Duodenal mucosa (tissue), 2 donors: ENCODE results near the gene AP1B1.
"Not testable (repeated sequence)": the region's sequence is repeated elsewhere in the genome, so short reads cannot be mapped to it uniquely, and the experiment has no call there.

Experiments used
- H3K27ac ChIP-seq: one replicate; pipeline ENCODE4 v1.7.0; 2013; ENCODE audit warnings: low read depth, low read length
- H3K27me3 ChIP-seq, 2 donors: one replicate each; pipeline ENCODE4 v1.7.0; 2013; ENCODE audit warnings: low read length in 2 of 2, control low read depth in 1 of 2; ENCODE audit not compliant: insufficient read depth in 2 of 2, control insufficient read depth in 1 of 2
- H3K36me3 ChIP-seq, 2 donors: one replicate each; pipeline ENCODE4 v1.7.0; 2013; ENCODE audit warnings: low read length in 2 of 2, control low read depth in 1 of 2; ENCODE audit not compliant: insufficient read depth in 2 of 2, control insufficient read depth in 1 of 2
- H3K4me1 ChIP-seq, 2 donors: one replicate each; pipeline ENCODE4 v1.7.0; 2013; ENCODE audit warnings: low read length in 2 of 2, control low read depth in 1 of 2; ENCODE audit not compliant: insufficient read depth in 2 of 2, control insufficient read depth in 1 of 2
- H3K4me3 ChIP-seq, 2 donors: one replicate each; pipeline ENCODE4 v1.7.0; 2013; ENCODE audit warnings: low read length in 2 of 2, low read depth in 1 of 2
- H3K9ac ChIP-seq, 2 donors: one replicate each; pipeline ENCODE4 v1.7.0; 2013; ENCODE audit warnings: low read length in 2 of 2, low read depth in 1 of 2
- H3K9me3 ChIP-seq, 2 donors: one replicate each; pipeline ENCODE4 v1.7.0; 2013; ENCODE audit warnings: low read length in 2 of 2, control low read depth in 1 of 2; ENCODE audit not compliant: control insufficient read depth in 1 of 2

AP1B1 gene

DNA sequence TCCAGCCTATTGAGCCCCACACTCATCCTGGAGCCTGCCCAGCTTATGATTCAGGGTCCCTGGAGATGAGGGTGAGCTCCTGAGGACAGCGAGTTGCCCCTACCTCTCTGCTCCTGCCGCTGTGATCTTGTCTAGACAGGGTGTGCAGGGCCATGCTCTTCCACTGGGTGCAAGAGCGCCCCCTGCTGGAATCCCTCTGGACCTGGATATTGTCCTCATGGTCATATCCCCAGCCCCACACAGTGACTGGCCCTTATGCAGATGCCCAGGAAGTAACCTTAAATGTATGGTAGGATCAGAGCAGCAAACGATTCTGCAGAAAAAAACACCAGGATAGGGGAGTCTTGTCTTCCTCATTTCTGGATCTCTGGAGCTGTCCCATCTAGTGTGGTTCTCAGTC lies 24.4 kb upstream of the AP1B1 start:
- not testable (repeated sequence) for H3K27ac ChIP-seq, H3K36me3 ChIP-seq, H3K4me1 ChIP-seq, H3K27me3 ChIP-seq, H3K9ac ChIP-seq, H3K4me3 ChIP-seq, H3K9me3 ChIP-seq

- not testable (repeated sequence) for H3K4me3 ChIP-seq, H3K9ac ChIP-seq, H3K27ac ChIP-seq, H3K27me3 ChIP-seq, H3K9me3 ChIP-seq, H3K36me3 ChIP-seq, H3K4me1 ChIP-seq
Measured at GRCh38 chr22:29411569-29412211, 23.3 kb upstream of the AP1B1 start.

- no peak overlapping the region for H3K4me3 ChIP-seq
- no peaks in the 10 kb centered on the region for H3K36me3 ChIP-seq
- H3K27me3 ChIP-seq, result no peaks in the 10 kb centered on the region
- H3K9ac ChIP-seq, result no peak overlapping the region
- no peaks in the 10 kb centered on the region for H3K9me3 ChIP-seq
- no peaks in the 10 kb centered on the region for H3K4me1 ChIP-seq
- H3K27ac ChIP-seq, result no peak overlapping the region
Measured at GRCh38 chr22:29408940-29409339, 20.6 kb upstream of the AP1B1 start.

- H3K27ac ChIP-seq, H3K9me3 ChIP-seq, H3K4me1 ChIP-seq, H3K36me3 ChIP-seq, H3K9ac ChIP-seq, H3K27me3 ChIP-seq, H3K4me3 ChIP-seq: not testable (repeated sequence)
Measured at GRCh38 chr22:29401538-29401937, 13.2 kb upstream of the AP1B1 start.

GRCh38 chr22:29400576-29400975 lies 12.2 kb upstream of the AP1B1 start:
- Histone ChIP-seq H3K9ac (no peak overlapping the region), H3K27me3 (no peaks in the 10 kb centered on the region), H3K36me3 (no peaks in the 10 kb centered on the region), H3K27ac (no peak overlapping the region), H3K9me3 (no peaks in the 10 kb centered on the region), H3K4me3 (no peak overlapping the region), H3K4me1 (no peaks in the 10 kb centered on the region)

DNA sequence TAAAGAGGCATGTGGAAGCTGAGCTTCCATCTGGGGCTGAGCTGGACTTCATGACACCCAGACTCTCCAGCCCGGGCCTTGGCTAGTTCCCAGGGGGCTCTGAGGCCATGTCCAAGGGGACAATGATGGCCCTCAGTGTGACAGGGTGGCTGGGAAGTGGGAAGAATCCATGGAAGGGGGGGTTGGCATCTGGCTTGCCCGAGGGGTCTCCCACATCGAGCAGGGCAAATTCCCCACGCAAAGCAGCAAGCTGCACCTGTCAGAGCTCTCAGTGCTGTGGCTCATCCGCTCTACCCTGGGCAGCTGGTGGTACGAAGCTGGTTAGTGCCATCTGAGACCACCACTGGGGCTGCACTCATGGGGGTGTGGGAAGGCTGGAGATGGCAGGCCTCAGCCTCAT lies 9.4 kb upstream of the AP1B1 start:
- no peaks in the 10 kb centered on the region for H3K36me3 ChIP-seq
- H3K27ac ChIP-seq, result no peak overlapping the region
- H3K9ac ChIP-seq, result no peak overlapping the region
- H3K4me3 ChIP-seq, result no peak overlapping the region
- no peaks in the 10 kb centered on the region for H3K9me3 ChIP-seq
- H3K4me1 ChIP-seq, result peaks cover 7 to 12% of the 10 kb centered on the region in 2 donors
- H3K27me3 ChIP-seq, result no peaks in the 10 kb centered on the region

GRCh38 chr22:29396126-29396525 lies 7.8 kb upstream of the AP1B1 start:
- Histone ChIP-seq H3K9me3 (no peaks in the 10 kb centered on the region), H3K36me3 (no peaks in the 10 kb centered on the region), H3K27ac (no peak overlapping the region), H3K9ac (no peak overlapping the region), H3K4me3 (no peak overlapping the region), H3K27me3 (no peaks in the 10 kb centered on the region), H3K4me1 (peaks cover 10 to 15% of the 10 kb centered on the region in 2 donors)

- H3K4me1 ChIP-seq, result peaks cover 10 to 15% of the 10 kb centered on the region in 2 donors
- no peak overlapping the region for H3K27ac ChIP-seq
- H3K9ac ChIP-seq, result no peak overlapping the region
- H3K9me3 ChIP-seq, result no peaks in the 10 kb centered on the region
- no peaks in the 10 kb centered on the region for H3K36me3 ChIP-seq
- no peaks in the 10 kb centered on the region for H3K27me3 ChIP-seq
- H3K4me3 ChIP-seq, result no peak overlapping the region
Measured at GRCh38 chr22:29394931-29395581, 6.7 kb upstream of the AP1B1 start.

DNA sequence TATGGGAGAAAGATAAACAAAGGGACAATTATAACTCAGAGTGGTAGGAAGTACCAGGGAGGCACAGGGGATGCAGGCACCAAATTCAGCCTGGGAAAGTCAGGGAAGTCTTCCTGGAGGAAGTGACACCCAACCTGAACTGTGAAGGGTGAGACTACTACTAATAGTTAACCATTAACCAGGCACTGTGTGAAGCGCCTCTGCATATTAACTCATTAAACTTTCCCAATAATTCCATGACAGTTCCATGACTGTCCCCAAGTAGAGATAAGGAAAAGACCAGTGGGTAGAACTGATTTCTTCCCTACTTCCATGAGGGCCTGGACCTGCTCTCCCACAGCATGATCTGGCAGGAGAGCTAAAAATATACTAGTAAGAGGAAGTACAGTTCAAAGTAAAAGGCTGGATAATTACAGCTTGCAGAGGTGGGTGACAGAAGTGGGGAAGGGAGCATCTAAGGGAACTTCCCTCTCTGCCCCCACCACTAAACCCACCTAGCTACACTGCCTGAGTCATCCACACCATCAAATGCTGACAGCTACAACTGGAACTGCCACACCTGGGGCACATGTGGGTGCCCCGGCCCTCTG lies 4.7 kb upstream of the AP1B1 start:
- Histone ChIP-seq H3K4me1 (peaks cover 15 to 17% of the 10 kb centered on the region in 2 donors), H3K27ac (no peak overlapping the region), H3K27me3 (no peaks in the 10 kb centered on the region), H3K36me3 (no peaks in the 10 kb centered on the region), H3K9me3 (no peaks in the 10 kb centered on the region), H3K9ac (no peak overlapping the region), H3K4me3 (no peak overlapping the region)

DNA sequence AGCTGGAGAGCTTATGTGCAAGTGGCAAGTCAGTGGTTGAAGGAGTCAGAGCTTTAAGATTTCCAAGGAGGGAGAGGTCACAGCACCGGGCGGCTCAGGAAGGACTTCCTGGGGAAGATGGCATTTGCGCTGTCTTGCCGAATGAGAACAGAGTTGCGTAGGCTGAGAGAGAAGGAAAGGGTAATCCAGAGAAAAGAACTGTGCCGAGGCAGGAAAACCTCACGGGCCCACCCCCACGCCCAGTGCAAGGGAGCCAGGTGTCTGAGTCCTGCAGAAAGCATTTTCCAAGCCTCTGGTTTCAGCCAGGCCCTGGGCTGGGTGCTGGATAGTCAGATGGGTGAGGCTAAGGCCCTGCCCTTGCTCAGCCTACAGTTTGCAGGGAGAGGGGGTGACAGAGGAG lies 3.2 kb upstream of the AP1B1 start:
- H3K9ac ChIP-seq, result no peak overlapping the region
- no peak overlapping the region for H3K4me3 ChIP-seq
- no peaks in the 10 kb centered on the region for H3K36me3 ChIP-seq
- no peaks in the 10 kb centered on the region for H3K27me3 ChIP-seq
- H3K9me3 ChIP-seq, result no peaks in the 10 kb centered on the region
- no peak overlapping the region for H3K27ac ChIP-seq
- H3K4me1 ChIP-seq, result peaks cover 20 to 29% of the 10 kb centered on the region in 2 donors
